Measurements from ENCODE around the gene ANKS3.

The ANKS3 gene

DNA sequence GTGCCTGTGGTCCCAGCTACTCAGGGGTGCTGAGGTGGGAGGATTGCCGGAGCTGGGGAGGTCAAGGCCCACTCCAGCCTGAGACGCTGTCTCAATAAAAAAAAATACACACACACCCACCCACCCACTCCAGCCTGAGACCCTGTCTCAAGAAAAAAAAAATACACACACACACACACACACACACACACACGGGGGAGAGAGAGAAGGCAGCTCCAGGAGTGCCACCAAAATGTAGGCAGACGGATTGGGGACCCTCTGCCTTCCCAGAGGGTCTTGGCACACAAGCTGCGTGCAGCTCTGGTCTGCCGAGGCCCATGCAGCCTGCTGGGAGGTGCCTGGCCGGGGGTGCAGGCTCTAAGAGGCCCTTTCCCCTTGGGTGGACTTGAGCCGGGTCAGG lies 46.7 kb downstream of the ANKS3 start:
- ChIA-PET CTCF (no interaction called here), POLR2A (no interaction called here)
- TF ChIP-seq SP1 (IDR thresholded peaks at IDR 0.05) = no peak
- DNase-seq (ENCODE audit: extremely low spot score) = no peak

GRCh38 chr16:4686497-4687210 lies 47.4 kb downstream of the ANKS3 start:
- no peak for DNase-seq (ENCODE audit: extremely low spot score)
- ChIA-PET POLR2A (no interaction called here), CTCF (no interaction called here)
- no peak for TF ChIP-seq FOXA1 (IDR thresholded peaks at IDR 0.05)
- no peak for TF ChIP-seq NFRKB (IDR thresholded peaks at IDR 0.05)
- no peak for TF ChIP-seq FOXM1 (IDR thresholded peaks at IDR 0.05; ENCODE audit: borderline replicate concordance)
- TF ChIP-seq ARNT (IDR thresholded peaks at IDR 0.05) = no peak
- no peak for TF ChIP-seq BHLHE40 (IDR thresholded peaks at IDR 0.05; ENCODE audit: borderline replicate concordance)
- TF ChIP-seq ELF4 (IDR thresholded peaks at IDR 0.05) = no peak
- TF ChIP-seq FOXK2 (IDR thresholded peaks at IDR 0.05) = no peak
- no peak for TF ChIP-seq SUZ12 (IDR thresholded peaks at IDR 0.05)
- no peak for TF ChIP-seq CTBP1 (IDR thresholded peaks at IDR 0.05; ENCODE audit: borderline replicate concordance)
- TF ChIP-seq ZNF384 (IDR thresholded peaks at IDR 0.05) = no peak
- no peak for TF ChIP-seq TARDBP (IDR thresholded peaks at IDR 0.05)
- TF ChIP-seq LEF1 (IDR thresholded peaks at IDR 0.05; ENCODE audit: borderline replicate concordance) = no peak
- TF ChIP-seq SP1 (IDR thresholded peaks at IDR 0.05) = no peak
- TF ChIP-seq, protein P1, sequence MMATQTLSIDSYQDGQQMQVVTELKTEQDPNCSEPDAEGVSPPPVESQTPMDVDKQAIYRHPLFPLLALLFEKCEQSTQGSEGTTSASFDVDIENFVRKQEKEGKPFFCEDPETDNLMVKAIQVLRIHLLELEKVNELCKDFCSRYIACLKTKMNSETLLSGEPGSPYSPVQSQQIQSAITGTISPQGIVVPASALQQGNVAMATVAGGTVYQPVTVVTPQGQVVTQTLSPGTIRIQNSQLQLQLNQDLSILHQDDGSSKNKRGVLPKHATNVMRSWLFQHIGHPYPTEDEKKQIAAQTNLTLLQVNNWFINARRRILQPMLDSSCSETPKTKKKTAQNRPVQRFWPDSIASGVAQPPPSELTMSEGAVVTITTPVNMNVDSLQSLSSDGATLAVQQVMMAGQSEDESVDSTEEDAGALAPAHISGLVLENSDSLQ (IDR thresholded peaks at IDR 0.05) = no peak
- no peak for TF ChIP-seq HDGF (IDR thresholded peaks at IDR 0.05; ENCODE audit: borderline replicate concordance)
- no peak for TF ChIP-seq L3MBTL2 (conservative IDR thresholded peaks at IDR 0.05)

DNA sequence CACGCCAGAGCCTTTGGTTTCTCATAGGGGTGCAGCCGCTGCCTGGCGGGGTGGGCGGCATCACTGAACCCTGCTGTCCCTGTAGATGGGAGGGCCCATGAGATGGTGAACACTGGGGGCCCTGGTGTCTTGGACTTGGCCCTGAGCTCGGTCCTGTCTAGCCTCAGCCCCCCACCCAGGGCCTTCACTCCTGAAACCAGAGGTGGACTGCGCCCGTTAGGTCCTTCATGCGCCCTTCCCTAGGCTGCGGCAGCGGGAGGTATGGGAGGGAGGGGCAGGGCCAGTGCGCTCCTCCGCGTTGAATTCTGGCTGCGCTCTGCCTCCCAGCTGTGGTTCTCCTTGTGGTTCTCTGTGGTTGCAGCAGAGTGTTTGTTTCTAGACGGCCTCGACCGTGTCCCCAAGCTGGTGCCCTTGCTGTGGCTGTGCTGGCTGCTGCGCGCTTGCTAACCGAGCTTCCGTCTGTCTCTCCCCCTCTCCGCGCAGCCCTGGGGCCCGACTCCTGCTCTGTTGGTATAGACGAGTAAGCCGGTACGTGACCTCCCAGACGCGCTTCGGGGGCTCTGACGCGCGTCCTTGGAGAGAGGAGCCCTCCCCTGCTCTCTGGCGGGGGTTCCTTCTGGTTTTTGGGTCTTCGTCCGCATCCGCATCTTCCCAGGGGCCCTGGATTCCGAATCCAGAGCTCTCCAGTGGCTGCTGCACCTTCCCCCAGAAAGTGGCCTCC lies 48.1 kb downstream of the ANKS3 start:
- ChIA-PET CTCF (interaction anchor here (0.6 kb wide), 1 partner anchor 36 kb away, joined by 3 read pairs; no protein-coding TSS in a partner anchor), POLR2A (no interaction called here)
- DNase-seq (ENCODE audit: extremely low spot score) = no peak
- TF ChIP-seq FOXA1 (IDR thresholded peaks at IDR 0.05) (no peak), LEF1 (IDR thresholded peaks at IDR 0.05; ENCODE audit: borderline replicate concordance) (no peak), SUZ12 (IDR thresholded peaks at IDR 0.05) (no peak), ZNF384 (IDR thresholded peaks at IDR 0.05) (no peak), ELF4 (IDR thresholded peaks at IDR 0.05) (no peak), NFRKB (IDR thresholded peaks at IDR 0.05) (no peak), FOXM1 (IDR thresholded peaks at IDR 0.05; ENCODE audit: borderline replicate concordance) (no peak), HDGF (IDR thresholded peaks at IDR 0.05; ENCODE audit: borderline replicate concordance) (no peak)

DNA sequence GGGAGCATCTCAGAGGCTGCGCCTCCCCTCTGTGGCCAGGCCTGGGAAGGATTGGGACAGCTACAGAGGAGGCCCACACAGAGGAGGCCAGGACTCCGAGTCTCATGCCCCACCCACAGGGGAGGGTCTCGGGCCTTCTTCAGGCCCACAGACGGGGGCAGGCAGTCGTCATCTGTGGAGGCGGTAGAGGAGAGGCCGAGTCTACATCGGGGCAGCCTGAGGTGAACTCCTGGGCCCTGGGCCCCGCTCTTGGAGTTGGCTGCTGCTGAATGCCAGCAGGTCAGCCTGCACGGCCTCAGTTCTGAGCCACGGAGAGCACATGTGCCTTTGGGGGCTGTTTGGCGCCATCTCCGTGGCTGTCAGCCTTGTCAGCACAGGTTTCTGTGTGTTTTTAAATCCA lies 48.8 kb downstream of the ANKS3 start:
- POLR2A ChIA-PET = no interaction called here
- no peak for TF ChIP-seq HDGF (IDR thresholded peaks at IDR 0.05; ENCODE audit: borderline replicate concordance)
- no peak for TF ChIP-seq SUZ12 (IDR thresholded peaks at IDR 0.05)
- TF ChIP-seq FOXK2 (IDR thresholded peaks at IDR 0.05) = no peak
- no peak for TF ChIP-seq FOXA1 (IDR thresholded peaks at IDR 0.05)
- TF ChIP-seq TARDBP (IDR thresholded peaks at IDR 0.05) = no peak
- TF ChIP-seq L3MBTL2 (conservative IDR thresholded peaks at IDR 0.05) = no peak
- no peak for TF ChIP-seq BHLHE40 (IDR thresholded peaks at IDR 0.05; ENCODE audit: borderline replicate concordance)
- no peak for TF ChIP-seq ELF4 (IDR thresholded peaks at IDR 0.05)
- TF ChIP-seq FOXM1 (IDR thresholded peaks at IDR 0.05; ENCODE audit: borderline replicate concordance) = no peak
- no peak for TF ChIP-seq LEF1 (IDR thresholded peaks at IDR 0.05; ENCODE audit: borderline replicate concordance)
- no peak for TF ChIP-seq NFRKB (IDR thresholded peaks at IDR 0.05)
- no peak for TF ChIP-seq ZNF384 (IDR thresholded peaks at IDR 0.05)
- no peak for TF ChIP-seq ARNT (IDR thresholded peaks at IDR 0.05)
- TF ChIP-seq CTBP1 (IDR thresholded peaks at IDR 0.05; ENCODE audit: borderline replicate concordance) = no peak
- TF ChIP-seq, protein P1 (IDR thresholded peaks at IDR 0.05) = no peak
- no peak for TF ChIP-seq SP1 (IDR thresholded peaks at IDR 0.05)
- CTCF ChIA-PET = no interaction called here
- DNase-seq (ENCODE audit: extremely low spot score) = no peak

DNA sequence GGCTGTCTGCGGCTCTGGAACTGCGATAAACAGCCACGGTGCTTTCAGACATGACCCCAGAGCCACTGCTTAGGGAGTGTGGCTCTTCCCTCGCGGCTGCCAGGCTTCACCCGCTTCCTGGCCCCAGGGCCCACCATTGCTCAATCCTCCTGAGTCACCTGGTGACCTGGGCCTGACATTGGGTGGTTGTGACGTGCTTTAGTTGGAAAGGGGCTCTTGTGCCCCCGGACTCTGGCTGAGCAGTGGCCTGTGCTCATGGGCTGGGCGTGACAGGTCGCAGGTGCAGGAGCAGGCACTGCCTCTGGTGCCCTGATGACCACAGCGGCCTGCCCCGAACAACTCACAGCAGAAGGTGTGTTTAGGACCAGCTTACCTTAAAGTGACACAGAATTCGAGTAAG lies 49.3 kb downstream of the ANKS3 start:
- no peak for DNase-seq (ENCODE audit: extremely low spot score)
- POLR2A ChIA-PET = no interaction called here
- TF ChIP-seq FOXA1 (IDR thresholded peaks at IDR 0.05) = no peak
- no peak for TF ChIP-seq FOXK2 (IDR thresholded peaks at IDR 0.05)
- TF ChIP-seq LEF1 (IDR thresholded peaks at IDR 0.05; ENCODE audit: borderline replicate concordance) = no peak
- no peak for TF ChIP-seq SUZ12 (IDR thresholded peaks at IDR 0.05)
- TF ChIP-seq CTBP1 (IDR thresholded peaks at IDR 0.05; ENCODE audit: borderline replicate concordance) = no peak
- no peak for TF ChIP-seq FOXM1 (IDR thresholded peaks at IDR 0.05; ENCODE audit: borderline replicate concordance)
- no peak for TF ChIP-seq ELF4 (IDR thresholded peaks at IDR 0.05)
- TF ChIP-seq HDGF (IDR thresholded peaks at IDR 0.05; ENCODE audit: borderline replicate concordance) = no peak
- TF ChIP-seq TARDBP (IDR thresholded peaks at IDR 0.05) = no peak
- TF ChIP-seq L3MBTL2 (conservative IDR thresholded peaks at IDR 0.05) = no peak
- no peak for TF ChIP-seq BHLHE40 (IDR thresholded peaks at IDR 0.05; ENCODE audit: borderline replicate concordance)
- TF ChIP-seq ZNF384 (IDR thresholded peaks at IDR 0.05) = no peak
- no peak for TF ChIP-seq NFRKB (IDR thresholded peaks at IDR 0.05)
- TF ChIP-seq, protein P1 (IDR thresholded peaks at IDR 0.05) = no peak
- no peak for TF ChIP-seq ARNT (IDR thresholded peaks at IDR 0.05)
- no peak for TF ChIP-seq SP1 (IDR thresholded peaks at IDR 0.05)
- CTCF ChIA-PET = no interaction called here

Measured in HEK293T (cell line).